Adipocyte (in vitro differentiated cells): ENCODE measurements around the gene KLHL25.

Experiments used
- DNase-seq: peaks from one replicate; pipeline ENCODE4 v3.0.0-alpha.2; 2015; ENCODE audit warnings: low read depth
- H3K27me3 ChIP-seq: replicated peaks from 2 replicates; pipeline ENCODE4 v1.7.0; 2013; ENCODE audit warnings: mild to moderate bottlenecking, low read length, moderate library complexity; ENCODE audit not compliant: control insufficient read depth, insufficient read depth
- H3K36me3 ChIP-seq: 2 replicates; pipeline ENCODE4 v1.7.0; 2013; ENCODE audit warnings: low read length, mild to moderate bottlenecking, moderate library complexity; ENCODE audit not compliant: control insufficient read depth, insufficient read depth, severe bottlenecking
- H3K4me1 ChIP-seq: 2 replicates; pipeline ENCODE4 v1.7.0; 2013; ENCODE audit warnings: mild to moderate bottlenecking, low read length, moderate library complexity; ENCODE audit not compliant: control insufficient read depth, insufficient read depth
- H3K4me3 ChIP-seq: 2 replicates; pipeline ENCODE4 v1.7.0; 2013; ENCODE audit warnings: mild to moderate bottlenecking, low read length, moderate library complexity
- H3K9ac ChIP-seq: 2 replicates; pipeline ENCODE4 v1.7.0; 2013; ENCODE audit warnings: mild to moderate bottlenecking, low read length, moderate library complexity
- H3K9me3 ChIP-seq: 2 replicates; pipeline ENCODE4 v1.7.0; 2013; ENCODE audit warnings: mild to moderate bottlenecking, low read length, moderate library complexity; ENCODE audit not compliant: control insufficient read depth

KLHL25 gene

GRCh38 chr15:85828874-85829273 is 34.1 kb upstream of the KLHL25 start:
- DNase-seq: no peak
- H3K9ac ChIP-seq: no peak overlapping the region
- no peak overlapping the region for H3K4me3 ChIP-seq
- H3K4me1 ChIP-seq: no peaks in the 10 kb centered on the region
- peaks cover 25% of the 10 kb centered on the region for H3K27me3 ChIP-seq
- H3K36me3 ChIP-seq: no peaks in the 10 kb centered on the region
- H3K9me3 ChIP-seq: no peaks in the 10 kb centered on the region

- no peak overlapping the region for H3K4me3 ChIP-seq
These were observed 33.4 kb upstream of the KLHL25 start for GRCh38 chr15:85828126-85828525.

GRCh38 chr15:85826756-85827515 is 32.2 kb upstream of the KLHL25 start:
- Histone ChIP-seq H3K9me3 (no peaks in the 10 kb centered on the region), H3K27me3 (peaks cover 10% of the 10 kb centered on the region), H3K9ac (no peak overlapping the region), H3K4me3 (no peak overlapping the region), H3K36me3 (no peaks in the 10 kb centered on the region), H3K4me1 (no peaks in the 10 kb centered on the region)
- no peak for DNase-seq

More at GRCh38 chr15:85828126-85828525, 33.4 kb upstream of the KLHL25 start:
- H3K9me3 ChIP-seq: no peaks in the 10 kb centered on the region
- DNase-seq: no peak
- peaks cover 20% of the 10 kb centered on the region for H3K27me3 ChIP-seq
- H3K9ac ChIP-seq: no peak overlapping the region
- H3K36me3 ChIP-seq: no peaks in the 10 kb centered on the region
- H3K4me1 ChIP-seq: no peaks in the 10 kb centered on the region

GRCh38 chr15:85825719-85826118 is 31.0 kb upstream of the KLHL25 start:
- H3K4me3 ChIP-seq: no peak overlapping the region
- no peaks in the 10 kb centered on the region for H3K9me3 ChIP-seq
- H3K4me1 ChIP-seq: no peaks in the 10 kb centered on the region
- no peaks in the 10 kb centered on the region for H3K36me3 ChIP-seq
- no peak for DNase-seq
- no peak overlapping the region for H3K9ac ChIP-seq
- peaks cover 10% of the 10 kb centered on the region for H3K27me3 ChIP-seq

- peaks cover 15% of the 10 kb centered on the region for H3K27me3 ChIP-seq
- no peaks in the 10 kb centered on the region for H3K9me3 ChIP-seq
- no peak overlapping the region for H3K9ac ChIP-seq
- H3K4me3 ChIP-seq: no peak overlapping the region
- no peak for DNase-seq
- H3K36me3 ChIP-seq: no peaks in the 10 kb centered on the region
- no peaks in the 10 kb centered on the region for H3K4me1 ChIP-seq
These were observed 30.4 kb upstream of the KLHL25 start for GRCh38 chr15:85825118-85825517.

- Histone ChIP-seq H3K4me3 (no peak overlapping the region), H3K4me1 (no peaks in the 10 kb centered on the region), H3K9ac (no peak overlapping the region), H3K27me3 (peaks cover 15% of the 10 kb centered on the region), H3K36me3 (no peaks in the 10 kb centered on the region), H3K9me3 (no peaks in the 10 kb centered on the region)
- DNase-seq: no peak
These were observed 26.8 kb upstream of the KLHL25 start for GRCh38 chr15:85821545-85821944.

- no peaks in the 10 kb centered on the region for H3K9me3 ChIP-seq
- H3K27me3 ChIP-seq: peaks cover 20% of the 10 kb centered on the region
- H3K9ac ChIP-seq: no peak overlapping the region
- H3K4me3 ChIP-seq: no peak overlapping the region
- no peak for DNase-seq
- H3K36me3 ChIP-seq: no peaks in the 10 kb centered on the region
- H3K4me1 ChIP-seq: no peaks in the 10 kb centered on the region
These were observed 25.2 kb upstream of the KLHL25 start for GRCh38 chr15:85819938-85820337.

- no peak for DNase-seq
- H3K9ac ChIP-seq: no peak overlapping the region
- H3K4me3 ChIP-seq: no peak overlapping the region
- H3K4me1 ChIP-seq: no peaks in the 10 kb centered on the region
- H3K27me3 ChIP-seq: peaks cover 7% of the 10 kb centered on the region
- H3K9me3 ChIP-seq: no peaks in the 10 kb centered on the region
- no peaks in the 10 kb centered on the region for H3K36me3 ChIP-seq
These were observed 18.5 kb upstream of the KLHL25 start for GRCh38 chr15:85813234-85813633.

GRCh38 chr15:85810075-85810474 is 15.3 kb upstream of the KLHL25 start:
- Histone ChIP-seq H3K9me3 (no peaks in the 10 kb centered on the region), H3K36me3 (no peaks in the 10 kb centered on the region), H3K27me3 (no peaks in the 10 kb centered on the region), H3K4me1 (no peaks in the 10 kb centered on the region), H3K9ac (no peak overlapping the region), H3K4me3 (no peak overlapping the region)
- no peak for DNase-seq

GRCh38 chr15:85805420-85805819 is 10.7 kb upstream of the KLHL25 start:
- no peak for DNase-seq
- Histone ChIP-seq H3K9me3 (no peaks in the 10 kb centered on the region), H3K9ac (no peak overlapping the region), H3K4me3 (no peak overlapping the region), H3K36me3 (no peaks in the 10 kb centered on the region), H3K4me1 (no peaks in the 10 kb centered on the region), H3K27me3 (no peaks in the 10 kb centered on the region)

- DNase-seq: no peak
- Histone ChIP-seq H3K4me1 (no peaks in the 10 kb centered on the region), H3K36me3 (no peaks in the 10 kb centered on the region), H3K4me3 (no peak overlapping the region), H3K9ac (no peak overlapping the region), H3K9me3 (no peaks in the 10 kb centered on the region), H3K27me3 (no peaks in the 10 kb centered on the region)
These were observed 9.9 kb upstream of the KLHL25 start for GRCh38 chr15:85804481-85805170.
